ENCODE results near the gene ZNF71. TPM values are rescaled to one million over a fixed set of nuclear protein-coding genes. Genes with fewer than 3 reads are reported as not detected.
"Not testable (repeated sequence)": the region's sequence is repeated elsewhere in the genome, so short reads cannot be mapped to it uniquely, and the experiment has no call there.

Gene ZNF71
- polyA plus RNA-seq, 1 donor = 6.9 TPM

DNA sequence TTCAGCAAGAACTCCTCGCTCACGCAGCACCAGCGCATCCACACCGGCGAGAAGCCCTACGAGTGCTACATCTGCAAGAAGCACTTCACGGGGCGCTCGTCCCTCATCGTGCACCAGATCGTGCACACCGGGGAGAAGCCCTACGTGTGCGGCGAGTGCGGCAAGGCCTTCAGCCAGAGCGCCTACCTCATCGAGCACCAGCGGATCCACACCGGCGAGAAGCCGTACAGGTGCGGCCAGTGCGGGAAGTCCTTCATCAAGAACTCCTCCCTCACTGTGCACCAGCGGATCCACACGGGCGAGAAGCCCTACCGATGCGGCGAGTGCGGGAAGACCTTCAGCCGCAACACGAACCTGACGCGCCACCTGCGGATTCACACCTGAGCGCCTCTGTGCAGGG, 27.3 kb downstream of the ZNF71 start:
- DNase-seq (ENCODE audit: low read depth) = no peak

DNA sequence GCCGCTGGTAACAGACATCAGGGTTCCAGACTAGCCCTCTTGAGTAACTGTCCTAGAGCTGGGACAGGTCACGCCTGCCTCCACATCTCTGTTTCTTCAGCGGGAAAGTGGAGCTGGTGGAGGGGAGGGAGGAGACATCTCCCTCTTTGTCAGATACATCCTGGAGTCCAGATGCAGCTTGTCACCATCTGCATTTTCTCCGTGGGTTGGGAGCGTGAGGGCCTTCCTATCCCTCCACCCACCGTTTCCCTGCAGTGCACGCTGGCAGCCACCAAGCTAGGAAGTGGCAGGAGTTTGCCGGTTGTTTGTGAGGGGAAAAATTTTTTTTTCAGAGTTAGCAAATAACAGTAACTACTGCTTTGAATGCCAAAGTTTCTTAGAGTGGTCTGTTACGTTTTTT, 27.9 kb downstream of the ZNF71 start:
- no peak for DNase-seq (ENCODE audit: low read depth)

DNA sequence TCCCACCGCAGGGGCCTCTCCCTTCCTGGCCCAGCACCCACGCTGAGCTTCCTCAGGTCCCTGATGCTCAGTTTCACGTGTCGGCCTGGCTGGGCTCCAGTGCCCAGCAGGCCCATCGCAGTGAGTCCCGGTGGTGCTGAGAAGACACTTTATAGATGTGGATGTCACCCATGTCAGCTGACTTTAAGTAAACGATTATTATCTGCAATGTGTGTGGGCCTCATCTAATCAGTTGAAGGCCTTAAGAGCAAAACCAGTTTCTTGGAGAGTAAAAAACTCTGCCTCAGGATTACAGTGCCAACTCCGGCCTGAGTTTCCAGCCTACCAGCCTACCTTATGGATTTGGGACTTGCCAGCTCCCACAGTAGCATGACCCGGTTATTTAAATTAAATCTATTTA, 30.6 kb downstream of the ZNF71 start:
- no peak for DNase-seq (ENCODE audit: low read depth)

DNA sequence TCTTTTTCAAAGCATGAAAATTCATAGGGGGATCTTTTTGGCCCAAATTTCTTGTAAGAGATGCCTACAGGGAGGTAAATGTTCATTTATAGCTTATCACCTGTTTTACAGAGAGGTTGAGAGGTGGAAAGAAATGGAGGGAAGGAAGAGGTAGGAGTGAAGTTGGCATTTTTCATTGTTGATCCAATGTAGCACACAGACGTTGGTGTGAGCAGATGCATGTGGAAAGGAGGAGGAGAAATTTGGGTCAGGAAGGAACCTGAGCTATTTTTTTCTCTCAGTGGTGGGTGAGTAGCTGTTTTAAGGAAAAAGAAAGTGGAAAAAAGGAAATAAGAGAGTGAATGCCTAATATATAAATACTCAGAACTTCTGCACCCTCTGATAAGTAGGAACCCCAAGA, 37.9 kb downstream of the ZNF71 start:
- DNase-seq (ENCODE audit: low read depth) = no peak

DNA sequence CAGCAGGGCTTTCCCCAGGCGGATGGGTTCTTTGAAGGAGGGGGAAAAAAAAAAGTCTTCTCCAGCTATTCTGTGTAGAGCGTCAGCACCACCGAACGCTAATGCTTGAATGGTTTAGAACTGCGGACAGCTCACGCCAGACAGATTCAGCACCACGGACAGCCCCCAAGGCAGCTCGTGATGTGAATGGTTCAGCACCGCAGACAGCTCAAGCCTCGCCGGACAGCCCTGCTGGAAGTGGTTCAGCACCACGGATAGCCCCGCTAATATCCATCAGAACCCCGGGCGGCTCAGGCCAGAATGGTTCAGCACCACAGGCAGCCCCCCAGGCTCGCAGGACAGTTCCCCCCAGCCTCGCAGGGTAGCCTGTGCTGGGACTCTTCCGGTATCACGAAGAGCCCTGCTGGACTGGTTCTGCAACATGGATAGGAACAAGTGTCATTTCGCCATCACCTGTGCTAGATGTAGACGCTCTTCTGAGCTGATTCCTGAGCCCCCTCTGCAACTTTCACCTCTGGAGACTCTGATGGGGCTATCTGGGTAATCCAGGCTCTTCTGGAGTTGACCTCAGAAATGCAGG, 43.0 kb downstream of the ZNF71 start:
- peak; percentile 52 for DNase-seq (ENCODE audit: low read depth)

DNA sequence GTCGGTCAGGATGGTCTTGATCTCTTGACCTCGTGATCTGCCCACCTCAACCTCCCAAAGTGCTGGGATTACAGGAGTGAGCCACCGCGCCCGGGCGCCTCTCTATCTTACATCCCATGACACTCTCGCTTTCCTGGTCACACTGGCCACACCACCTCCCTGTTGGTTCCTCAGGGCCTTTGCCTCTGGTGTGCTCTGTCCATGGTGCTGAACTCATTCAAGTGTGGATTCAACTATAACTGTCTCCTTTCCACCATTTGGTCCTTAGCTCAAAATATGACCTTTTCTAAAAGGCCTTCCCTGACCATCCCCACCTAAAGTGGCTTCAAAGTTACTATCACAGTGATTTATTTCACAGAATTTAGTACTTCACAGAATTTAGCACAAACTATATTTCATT, 44.1 kb downstream of the ZNF71 start:
- DNase-seq (ENCODE audit: low read depth) = peak; percentile 4

DNA sequence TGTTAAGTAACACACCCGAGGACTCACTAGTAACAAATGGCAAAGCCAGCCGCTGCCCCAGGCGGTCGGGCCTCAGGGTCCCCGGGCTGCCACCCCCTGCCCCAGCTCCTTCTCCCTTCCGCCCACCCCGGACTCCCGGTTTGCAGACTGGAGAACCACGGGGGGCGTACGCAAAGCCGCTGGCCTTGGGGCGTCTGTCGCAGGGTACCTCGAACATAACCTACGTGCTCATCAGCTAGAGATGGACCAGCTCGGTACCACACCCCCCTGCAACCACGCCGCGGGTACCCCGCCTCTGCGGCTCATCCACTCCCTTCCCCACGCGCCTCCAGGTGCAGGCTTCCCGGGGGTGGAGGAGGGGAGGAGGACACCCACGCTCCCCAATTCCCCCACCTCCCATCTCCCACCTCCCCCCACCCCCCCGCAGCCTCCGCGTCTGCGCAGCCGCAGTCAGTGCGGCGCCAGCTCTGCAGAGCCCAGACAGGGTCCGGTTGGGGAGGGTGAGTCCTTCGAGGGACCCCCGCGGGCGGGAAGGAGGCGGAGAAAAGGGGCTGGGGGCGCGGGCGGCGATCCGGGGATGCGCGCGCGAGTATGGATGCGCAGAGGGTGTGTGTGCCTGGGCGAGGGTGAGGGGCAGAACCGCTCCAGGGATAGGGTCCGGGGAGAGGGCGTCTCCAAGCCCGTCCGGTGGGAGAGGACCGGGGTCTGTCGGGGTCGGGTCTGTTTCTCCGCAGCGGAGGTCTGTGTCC, 47.8 kb downstream of the ZNF71 start, which contains the start of gene SMIM17:
Gene SMIM17, plus strand, starts transcription at position 449 of the 749 bp plus-strand sequence. CDS start 2,509 bp downstream, outside the sequence.
- no peak for DNase-seq (ENCODE audit: low read depth)

DNA sequence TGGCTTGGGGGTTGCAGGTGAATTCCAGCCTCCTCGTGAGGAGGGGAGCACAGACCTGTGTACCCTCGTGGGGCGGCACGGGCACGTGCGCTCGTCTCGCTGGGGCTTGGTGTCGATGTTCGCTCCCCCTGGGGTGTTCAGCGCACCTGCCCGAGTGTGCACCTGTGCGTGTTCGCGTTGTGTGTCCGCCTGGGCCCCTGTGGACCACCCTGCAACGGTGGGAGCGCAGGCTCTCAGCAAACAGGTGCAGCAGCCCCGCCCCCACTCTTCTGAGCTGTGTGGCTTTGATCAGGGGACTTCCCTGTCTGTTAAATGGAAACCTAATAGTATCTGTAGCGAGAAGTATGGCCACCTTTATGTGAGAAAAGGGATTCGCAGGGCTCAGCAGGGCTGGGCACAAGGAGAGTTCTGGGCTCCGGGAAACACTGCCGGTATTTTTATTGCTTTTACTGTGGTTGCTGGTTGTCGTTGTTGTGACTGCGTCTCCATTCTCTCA, 48.4 kb downstream of the ZNF71 start:
- DNase-seq (ENCODE audit: low read depth) = no peak

DNA sequence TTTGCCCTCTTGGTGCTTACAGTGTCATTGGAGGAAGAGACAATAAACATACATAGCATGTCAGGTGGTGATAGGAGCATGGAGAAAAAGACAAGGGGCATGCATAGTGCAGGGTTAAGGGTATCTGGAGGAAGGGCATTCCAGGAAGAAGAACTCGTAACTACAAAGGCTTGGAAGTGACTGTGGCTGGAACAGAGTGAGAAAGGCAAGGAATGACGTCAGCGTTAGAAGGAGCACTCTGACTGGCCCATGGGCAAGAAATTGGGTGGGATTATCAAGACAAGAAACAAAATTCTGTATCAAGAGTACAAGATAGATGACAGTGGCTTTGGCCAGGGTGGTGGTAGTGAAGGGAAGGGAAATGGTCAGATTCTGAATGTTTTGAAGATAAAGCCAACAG, 59.0 kb downstream of the ZNF71 start:
- DNase-seq (ENCODE audit: low read depth) = no peak

DNA sequence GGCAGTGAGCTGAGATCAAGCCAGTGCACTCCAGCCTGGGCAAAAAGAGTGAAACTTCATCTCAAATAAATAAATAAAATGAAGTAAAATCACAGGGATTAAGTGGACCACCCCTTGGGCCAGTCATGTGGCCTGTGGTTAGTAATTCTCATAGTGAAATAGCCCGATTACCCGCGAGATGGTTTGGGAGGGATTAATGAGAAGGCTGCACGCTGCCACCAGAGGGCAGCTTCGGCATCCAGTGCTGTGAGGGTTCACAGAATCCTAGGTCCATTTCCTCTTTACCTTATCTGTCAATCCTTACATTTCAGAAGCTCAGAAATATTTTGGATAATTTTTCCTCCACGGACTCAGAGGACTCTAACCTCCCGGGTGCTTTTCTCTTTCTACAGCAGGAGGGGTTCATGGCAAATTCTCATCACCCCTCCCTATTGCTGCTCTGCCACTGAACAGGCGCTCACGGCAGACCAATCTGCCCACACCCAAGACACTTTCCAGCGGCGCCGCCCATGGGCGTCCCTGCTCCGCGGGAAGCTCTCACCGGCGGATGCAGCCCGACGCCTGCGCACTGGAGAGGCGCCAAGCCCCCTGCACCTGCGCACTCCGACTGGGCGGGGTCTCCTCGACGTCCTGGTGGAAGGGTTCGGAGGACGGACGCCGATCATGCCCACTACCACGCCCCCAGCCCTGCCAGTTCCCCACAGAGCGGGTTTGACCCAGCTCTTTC, 65.4 kb downstream of the ZNF71 start:
- no peak for DNase-seq (ENCODE audit: low read depth)

DNA sequence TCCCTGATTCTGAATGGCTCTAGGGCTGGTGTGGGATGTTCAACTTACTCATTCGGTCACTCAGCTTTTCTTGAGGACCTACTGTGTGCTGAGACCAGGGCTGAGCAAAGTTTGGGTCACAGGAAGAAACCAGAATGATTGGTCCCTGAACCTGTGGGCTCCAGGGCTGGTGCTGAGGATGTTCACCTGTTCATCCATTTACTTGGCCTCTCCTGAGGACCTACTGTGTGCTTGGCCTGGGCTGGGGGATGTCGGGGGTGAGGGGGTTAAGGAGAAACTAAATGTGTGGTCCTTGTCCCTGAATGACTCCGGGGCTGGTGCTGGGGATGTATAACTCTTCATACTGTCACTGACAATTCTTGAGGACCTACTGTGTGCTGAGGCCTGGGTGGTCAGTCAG, 66.1 kb downstream of the ZNF71 start:
- no peak for DNase-seq (ENCODE audit: low read depth)

DNA sequence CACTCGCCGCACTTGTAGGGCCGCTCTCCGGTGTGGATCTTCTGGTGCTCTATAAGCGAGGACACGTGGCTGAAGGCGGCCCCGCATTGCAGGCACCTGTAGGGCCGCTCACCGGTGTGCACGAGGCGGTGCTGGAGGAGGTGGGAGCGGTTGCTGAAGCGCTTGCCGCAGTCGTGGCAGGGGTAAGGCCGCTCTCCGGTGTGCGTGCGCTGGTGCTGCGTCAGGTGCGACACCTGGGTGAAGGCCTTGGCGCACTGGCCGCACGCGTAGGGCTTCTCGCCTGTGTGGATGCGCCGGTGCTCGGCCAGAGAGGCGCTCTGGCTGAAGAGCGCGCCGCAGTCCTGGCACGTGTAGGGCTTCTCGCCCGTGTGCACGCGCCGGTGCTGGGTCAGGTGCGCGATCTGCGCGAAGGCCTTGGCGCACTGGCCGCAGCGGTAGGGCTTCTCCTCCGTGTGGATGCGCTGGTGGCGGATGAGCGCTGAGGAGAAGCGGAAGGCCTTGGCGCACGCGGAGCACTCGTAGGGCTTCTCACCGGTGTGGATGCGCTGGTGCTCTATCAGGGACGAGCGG, 68.9 kb downstream of the ZNF71 start:
- no peak for DNase-seq (ENCODE audit: low read depth)

DNA sequence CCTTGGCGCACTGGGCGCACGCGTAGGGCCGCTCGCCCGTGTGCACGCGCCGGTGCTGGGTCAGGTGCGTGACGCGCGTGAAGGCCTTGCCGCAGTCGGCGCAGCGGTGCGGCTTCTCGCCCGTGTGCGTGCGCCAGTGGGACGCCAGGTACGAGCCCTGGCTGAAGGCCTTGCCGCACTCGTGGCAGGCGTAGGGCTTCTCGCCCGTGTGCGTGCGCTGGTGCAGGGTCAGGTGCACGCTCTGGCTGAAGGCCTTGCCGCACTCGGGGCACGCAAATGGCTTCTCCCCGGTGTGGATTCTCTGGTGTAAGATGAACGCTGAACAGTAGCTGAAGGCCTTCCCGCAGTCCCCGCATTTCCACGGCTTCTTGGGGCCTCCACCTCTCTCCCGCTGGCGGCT, 69.4 kb downstream of the ZNF71 start:
- no peak for DNase-seq (ENCODE audit: low read depth)

DNA sequence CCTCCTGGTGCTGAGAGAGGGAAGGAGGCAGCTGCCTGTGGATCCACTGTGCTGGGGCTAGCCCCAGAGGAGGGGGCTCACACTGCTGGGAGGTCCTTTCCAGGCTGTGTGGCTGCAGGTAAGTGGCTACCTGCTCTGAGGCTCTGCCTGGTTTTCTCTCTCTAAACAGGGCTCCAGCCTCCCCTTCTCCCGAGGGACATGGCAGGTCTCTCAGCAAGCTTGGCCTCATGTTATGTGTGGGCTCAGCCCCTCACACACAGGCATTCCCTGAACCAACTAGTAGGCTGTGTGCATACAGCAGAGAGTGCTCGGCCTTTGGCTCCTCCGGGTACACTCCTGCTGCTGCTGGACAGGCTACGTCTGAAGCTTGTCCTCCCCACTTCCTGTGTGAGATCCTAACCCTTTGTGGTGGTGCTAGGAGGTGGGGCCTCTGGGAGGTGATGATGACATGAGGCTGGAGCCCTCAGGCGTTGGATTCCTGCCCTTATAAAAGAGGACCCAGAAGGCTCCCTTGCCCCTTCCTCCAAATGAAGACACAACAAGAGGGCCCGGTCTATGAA, 72.3 kb downstream of the ZNF71 start:
- no peak for DNase-seq (ENCODE audit: low read depth)

DNA sequence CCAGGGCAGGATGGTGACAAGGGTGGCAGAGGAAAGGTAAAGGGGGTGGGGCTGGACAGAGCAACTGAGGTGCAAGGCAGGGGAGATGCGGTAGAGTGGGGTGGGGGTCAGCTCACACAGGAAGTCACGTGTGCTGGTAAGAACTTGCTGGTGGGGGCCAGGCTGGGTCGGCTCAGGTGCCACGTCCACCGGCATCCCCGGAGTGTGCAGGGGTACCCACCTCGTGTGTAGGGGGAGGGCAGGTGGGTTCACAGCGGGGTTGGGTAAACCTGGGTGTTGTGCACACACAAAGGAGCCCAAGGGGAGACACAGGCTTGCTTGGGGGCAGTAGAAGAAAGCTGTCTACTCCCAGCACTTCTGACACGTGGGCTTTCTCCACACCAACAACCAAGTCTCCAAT, 73.6 kb downstream of the ZNF71 start:
- no peak for DNase-seq (ENCODE audit: low read depth)

DNA sequence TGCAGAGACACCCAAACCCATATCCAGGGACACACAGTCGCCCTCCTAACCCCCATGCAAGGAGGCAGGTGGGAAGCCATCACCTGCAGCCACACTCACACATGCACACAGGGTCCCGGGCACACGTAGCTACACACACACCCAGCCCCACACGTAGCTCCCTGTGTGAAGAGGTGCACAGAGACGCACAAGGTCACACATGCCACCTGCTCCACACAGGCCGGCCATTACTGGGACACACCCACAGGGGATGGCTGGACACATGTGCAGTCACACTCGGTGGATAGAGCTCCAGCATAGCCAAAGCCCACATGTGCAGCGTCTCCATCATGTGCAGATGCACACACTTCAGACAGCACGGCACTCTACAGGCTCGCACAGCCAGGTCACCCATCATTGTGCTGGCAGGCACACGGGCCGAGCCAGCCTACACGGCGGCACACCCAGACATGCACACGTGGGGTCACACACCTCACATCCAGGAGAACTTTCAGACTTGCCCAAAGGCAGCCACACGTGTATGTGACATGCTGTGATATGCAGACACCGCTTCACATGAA, 75.4 kb downstream of the ZNF71 start:
- no peak for DNase-seq (ENCODE audit: low read depth)

DNA sequence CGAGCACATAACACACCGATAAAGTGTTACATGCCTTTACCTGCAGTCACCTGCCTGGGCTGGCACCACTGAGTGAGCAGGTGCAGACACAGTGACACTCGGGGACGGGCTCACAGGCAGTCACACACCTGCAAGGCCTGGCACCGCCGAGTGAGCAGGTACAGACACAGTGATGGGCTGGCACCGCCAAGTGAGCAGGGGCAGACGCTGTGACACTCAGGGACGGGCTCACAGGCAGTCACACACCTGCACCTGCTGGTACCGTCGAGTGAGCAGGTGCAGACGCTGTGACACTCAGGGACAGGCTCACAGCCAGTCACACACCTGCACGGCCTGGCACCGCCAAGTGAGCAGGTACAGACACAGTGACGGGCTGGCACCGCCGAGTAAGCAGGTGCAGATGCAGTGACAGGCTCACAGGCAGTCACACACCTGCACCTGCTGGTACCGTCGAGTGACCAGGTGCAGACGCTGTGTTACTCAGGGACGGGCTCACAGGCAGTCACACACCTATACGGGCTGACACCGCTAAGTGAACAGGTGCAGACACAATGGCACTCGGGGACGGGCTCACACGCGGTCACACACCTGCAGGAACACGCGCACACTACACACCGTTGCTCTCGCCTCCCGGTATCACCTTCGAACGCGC, 76.0 kb downstream of the ZNF71 start:
- DNase-seq (ENCODE audit: low read depth) = no peak

DNA sequence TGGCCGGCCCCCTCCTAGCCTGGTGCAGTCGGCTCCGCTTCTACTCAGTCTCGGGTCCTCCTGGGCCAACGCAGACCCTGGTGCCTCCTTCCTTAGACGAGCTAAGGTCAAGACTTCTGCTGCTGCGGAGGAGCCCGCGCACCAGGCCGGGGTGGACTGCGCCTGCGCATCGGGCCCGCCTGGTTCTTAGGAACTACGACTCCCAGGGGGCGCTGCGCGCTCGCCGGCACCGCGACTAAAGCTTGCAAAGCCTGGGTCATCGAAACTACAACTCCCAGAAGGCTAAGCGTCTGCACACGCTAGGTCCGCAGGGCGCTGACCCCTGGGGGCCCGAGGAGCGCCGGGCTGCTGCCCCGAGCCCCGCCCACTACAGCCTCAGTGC, 76.5 kb downstream of the ZNF71 start, which contains the start of gene ZNF835:
Gene ZNF835, minus strand, starts transcription at position 145 of the 382 bp plus-strand sequence. CDS start 6,559 bp downstream, outside the sequence.
- DNase-seq (ENCODE audit: low read depth) = peak; percentile 88

DNA sequence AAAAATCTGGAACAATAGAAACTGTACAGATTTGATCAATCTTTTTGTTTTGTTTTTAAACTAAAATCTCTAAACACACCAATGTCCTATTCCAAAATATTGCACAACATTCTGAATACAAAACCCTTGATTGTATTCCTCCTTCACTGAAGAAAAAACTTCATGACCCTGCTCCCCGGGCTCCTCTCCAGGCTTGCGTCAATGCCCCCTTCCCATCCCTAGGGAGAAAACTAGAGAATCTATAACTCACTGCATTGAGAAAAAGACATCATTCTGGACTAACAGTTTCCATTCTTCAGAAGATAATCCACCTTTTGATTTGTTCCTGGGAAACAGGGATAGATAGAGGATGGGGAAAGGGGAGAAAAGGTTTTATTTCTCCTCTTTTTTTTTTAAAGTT, 77.5 kb downstream of the ZNF71 start:
- not testable (repeated sequence) for DNase-seq (ENCODE audit: low read depth)

Data from forelimb muscle (tissue), 1 donor.